ENCODE data around the gene CXCR6. TPM values are rescaled to one million over a fixed set of nuclear protein-coding genes. Genes with fewer than 3 reads are reported as not detected.

The CXCR6 gene
- total RNA-seq, 2 donors from 2014 or later: not detected

- no peaks in the 10 kb centered on the region for H3K4me1 ChIP-seq (ENCODE audit: control insufficient read depth, insufficient read depth, low read length)
- H3K27ac Mint-ChIP-seq: no peak overlapping the region
- H3K9me3 Mint-ChIP-seq: no peaks in the 10 kb centered on the region
Measured at GRCh38 chr3:45948881-45949280, 5.6 kb downstream of the CXCR6 start.

GRCh38 chr3:45949432-45949831 is 6.2 kb downstream of the CXCR6 start:
- Histone ChIP-seq H3K9ac (ENCODE audit: extremely low read depth, low read length, poor library complexity, severe bottlenecking) (no peak overlapping the region), H3K36me3 (ENCODE audit: control insufficient read depth, insufficient read depth, low read length) (peaks cover 60% of the 10 kb centered on the region), H3K27ac (ENCODE audit: low read depth, low read length) (no peak overlapping the region), H3K4me3 (ENCODE audit: low read length) (no peak overlapping the region), H3K4me1 (ENCODE audit: control insufficient read depth, insufficient read depth, low read length) (no peaks in the 10 kb centered on the region), H3K9me3 (ENCODE audit: control insufficient read depth, low read length) (no peaks in the 10 kb centered on the region), H3K27me3 (ENCODE audit: control insufficient read depth, insufficient read depth, low read length, poor library complexity, severe bottlenecking) (no peaks in the 10 kb centered on the region)
- 89 to 90% methylated on average over 2 to 4 of the region's 4 CpGs for WGBS, 2 experiments (ENCODE audit: insufficient coverage in 1 of 2, insufficient read length in 1 of 2)
- DNase-seq: no peak
- no peaks in the 10 kb centered on the region for H3K9me3 Mint-ChIP-seq
- no peaks in the 10 kb centered on the region for H3K4me1 Mint-ChIP-seq
- no peak overlapping the region for H3K27ac Mint-ChIP-seq
- TF ChIP-seq CTCF (conservative IDR thresholded peaks at IDR 0.05): no peak
- H3K27me3 Mint-ChIP-seq (ENCODE audit: insufficient read depth): no peaks in the 10 kb centered on the region
- peaks cover 54% of the 10 kb centered on the region for H3K36me3 Mint-ChIP-seq (ENCODE audit: low read depth)
- no peak overlapping the region for H3K4me3 Mint-ChIP-seq

More at GRCh38 chr3:45948881-45949280, 5.6 kb downstream of the CXCR6 start:
- WGBS, 2 experiments (ENCODE audit: insufficient coverage in 1 of 2, insufficient read length in 1 of 2): 92 to 98% methylated on average over 6 of the region's 6 CpGs
- no peaks in the 10 kb centered on the region for H3K4me1 Mint-ChIP-seq
- Histone ChIP-seq H3K9me3 (ENCODE audit: control insufficient read depth, low read length) (no peaks in the 10 kb centered on the region), H3K27ac (ENCODE audit: low read depth, low read length) (no peak overlapping the region), H3K4me3 (ENCODE audit: low read length) (no peak overlapping the region), H3K9ac (ENCODE audit: extremely low read depth, low read length, poor library complexity, severe bottlenecking) (no peak overlapping the region), H3K27me3 (ENCODE audit: control insufficient read depth, insufficient read depth, low read length, poor library complexity, severe bottlenecking) (no peaks in the 10 kb centered on the region), H3K36me3 (ENCODE audit: control insufficient read depth, insufficient read depth, low read length) (peaks cover 55% of the 10 kb centered on the region)
- H3K4me3 Mint-ChIP-seq: no peak overlapping the region
- TF ChIP-seq CTCF (conservative IDR thresholded peaks at IDR 0.05): no peak
- DNase-seq: no peak
- H3K27me3 Mint-ChIP-seq (ENCODE audit: insufficient read depth): no peaks in the 10 kb centered on the region
- H3K36me3 Mint-ChIP-seq (ENCODE audit: low read depth): peaks cover 48% of the 10 kb centered on the region

- H3K9me3 Mint-ChIP-seq: no peaks in the 10 kb centered on the region
- no peak overlapping the region for H3K4me3 Mint-ChIP-seq
- DNase-seq: no peak
- TF ChIP-seq CTCF (conservative IDR thresholded peaks at IDR 0.05): no peak
- Histone ChIP-seq H3K27me3 (ENCODE audit: control insufficient read depth, insufficient read depth, low read length, poor library complexity, severe bottlenecking) (no peaks in the 10 kb centered on the region), H3K4me1 (ENCODE audit: control insufficient read depth, insufficient read depth, low read length) (no peaks in the 10 kb centered on the region), H3K4me3 (ENCODE audit: low read length) (no peak overlapping the region), H3K9ac (ENCODE audit: extremely low read depth, low read length, poor library complexity, severe bottlenecking) (no peak overlapping the region), H3K36me3 (ENCODE audit: control insufficient read depth, insufficient read depth, low read length) (peaks cover 67% of the 10 kb centered on the region), H3K27ac (ENCODE audit: low read depth, low read length) (no peak overlapping the region), H3K9me3 (ENCODE audit: control insufficient read depth, low read length) (no peaks in the 10 kb centered on the region)
- WGBS, 2 experiments (ENCODE audit: insufficient coverage in 1 of 2, insufficient read length in 1 of 2): 91 to 100% methylated on average over 1 to 2 of the region's 2 CpGs
- no peaks in the 10 kb centered on the region for H3K4me1 Mint-ChIP-seq
- H3K27ac Mint-ChIP-seq: no peak overlapping the region
- no peaks in the 10 kb centered on the region for H3K27me3 Mint-ChIP-seq (ENCODE audit: insufficient read depth)
- peaks cover 59% of the 10 kb centered on the region for H3K36me3 Mint-ChIP-seq (ENCODE audit: low read depth)
Measured at GRCh38 chr3:45950131-45950530, 6.9 kb downstream of the CXCR6 start.

Data from endodermal cell (in vitro differentiated cells).